Measurements from ENCODE around the gene TMC7. TPM values are rescaled to one million over a fixed set of nuclear protein-coding genes. Genes with fewer than 3 reads are reported as not detected.
A peak's percentile ranks its signal among the peaks of the same experiment; 100 is the strongest.

The TMC7 gene
- total RNA-seq, 1 experiment from 2014 or later = 4.3 TPM

- Histone ChIP-seq H3K23ac (ENCODE audit: insufficient read length, low read depth, low read length) (no peak overlapping the region), H2BK120ac (ENCODE audit: low read depth, low read length, poor library complexity, severe bottlenecking) (no peak overlapping the region), H3K79me1 (ENCODE audit: insufficient read depth, low read depth, low read length, poor library complexity, severe bottlenecking) (no peaks in the 10 kb centered on the region), H3K4ac (ENCODE audit: low read depth, low read length) (no peak overlapping the region), H3K23me2 (ENCODE audit: insufficient read length, low read depth, low read length, poor library complexity, severe bottlenecking) (no peaks in the 10 kb centered on the region), H3K56ac (ENCODE audit: insufficient read length, low read depth, low read length) (no peak overlapping the region), H3K27ac (ENCODE audit: insufficient read length, low read depth, low read length) (no peak overlapping the region), H4K20me1 (ENCODE audit: control insufficient read depth, insufficient read depth, insufficient read length) (no peaks in the 10 kb centered on the region), H3K14ac (ENCODE audit: insufficient read depth, low read length) (peak overlapping the region; percentile 40; the same call in 1 of the 2 replicates), H3K18ac (ENCODE audit: insufficient read length, low read depth, low read length) (no peak overlapping the region), H3K9ac (ENCODE audit: extremely low read depth, insufficient read length, low read length) (no peak overlapping the region), H4K8ac (replicated peaks; ENCODE audit: insufficient read length, low read depth, low read length) (no peak overlapping the region), H2BK5ac (ENCODE audit: insufficient read length, low read length) (no peak overlapping the region), H3K79me2 (ENCODE audit: insufficient read depth, low read length) (no peaks in the 10 kb centered on the region), H3K27me3 (ENCODE audit: insufficient read depth, low read length) (no peaks in the 10 kb centered on the region), H2AK5ac (ENCODE audit: insufficient read length, low read length) (no peak overlapping the region), H3K4me1 (ENCODE audit: insufficient read depth, low read length) (peaks cover 2% of the 10 kb centered on the region; the same call in 1 of the 2 replicates), H2BK20ac (ENCODE audit: low read depth, low read length, poor library complexity, severe bottlenecking) (no peak overlapping the region), H2AFZ (ENCODE audit: low read length) (no peak overlapping the region), H3K4me2 (ENCODE audit: insufficient read depth, insufficient read length, low read length) (no peak overlapping the region), H4K5ac (ENCODE audit: insufficient read length, low read depth, low read length) (no peak overlapping the region), H2BK15ac (ENCODE audit: low read depth, low read length) (no peak overlapping the region), H3T11ph (ENCODE audit: low read length) (no peak overlapping the region), H2BK12ac (ENCODE audit: insufficient read length, low read depth, low read length) (no peak overlapping the region), H4K91ac (ENCODE audit: insufficient read length, low read depth, low read length) (no peak overlapping the region), H3K9me3 (ENCODE audit: control insufficient read depth, low read depth, low read length) (no peaks in the 10 kb centered on the region)
- WGBS (ENCODE audit: extremely low coverage, insufficient read length, low lambda C conversion rate) = no CpG with 5 or more reads among the region's 7 CpGs
- no peak for DNase-seq
- H3K27me3 Mint-ChIP-seq (ENCODE audit: low read depth) = no peaks in the 10 kb centered on the region
- peaks cover 6 to 11% of the 10 kb centered on the region in 2 experiments; a peak in 3 of 5 replicates for H3K9me3 Mint-ChIP-seq
- peak overlapping the region in 1 of 3 experiments; percentile 87; a peak in 1 of 7 replicates for H3K27ac Mint-ChIP-seq
- peaks cover 27% of the 10 kb centered on the region in 2 experiments for H3K4me1 Mint-ChIP-seq
- TF ChIP-seq CTCF (conservative IDR thresholded peaks at IDR 0.05) = no peak
- no peak overlapping the region for H3K4me3 Mint-ChIP-seq
- peaks cover 13 to 24% (median 19%) of the 10 kb centered on the region in 3 experiments for H3K36me3 Mint-ChIP-seq (ENCODE audit: insufficient read depth in 1 of 3, low read depth in 3 of 3)
Measured at GRCh38 chr16:19008245-19009169, 24.8 kb downstream of the TMC7 start.
